GM21619 (cell line): Measurements from ENCODE around the gene CDCA4.

Experiments used
- ATAC-seq: cut with Tn5 transposase; IDR thresholded peaks from one replicate; pipeline ENCODE4 v1.9.1; 2021; ENCODE audit not compliant: unreplicated experiment

Gene CDCA4

GRCh38 chr14:104965561-104966231, 55.2 kb downstream of the CDCA4 start:
- no peak for ATAC-seq

GRCh38 chr14:104964546-104964945, 56.3 kb downstream of the CDCA4 start:
- ATAC-seq, result no peak
